HepG2 (cell line): ENCODE results near the gene MAN2B2. TPM values are rescaled to one million over a fixed set of nuclear protein-coding genes. Genes with fewer than 3 reads are reported as not detected.
A peak's percentile ranks its signal among the peaks of the same experiment; 100 is the strongest.

Source experiments
- ARNT2 ChIP-seq: sonication (generic); formaldehyde crosslinking; IDR thresholded peaks from 2 replicates; pipeline ENCODE4 v1.8.0; 2022; ENCODE audit warnings: mild to moderate bottlenecking, low read depth, missing genetic modification reagents, moderate library complexity
- ATF7-NPFF ChIP-seq: sonication (generic); formaldehyde crosslinking; IDR thresholded peaks from 2 replicates; pipeline ENCODE4 v1.8.1; 2023; ENCODE audit warnings: mild to moderate bottlenecking, low read depth, missing genetic modification reagents, moderate library complexity
- DRAP1 ChIP-seq: IDR thresholded peaks from 2 replicates; pipeline ENCODE4 v1.6.1; 2016; ENCODE audit warnings: missing genetic modification reagents, missing compliant biosample characterization
- FOXO1 ChIP-seq: sonication (generic); formaldehyde crosslinking; IDR thresholded peaks from 2 replicates; pipeline ENCODE4 v1.4.0; 2020; ENCODE audit warnings: missing genetic modification reagents
- FUBP1 ChIP-seq: sonication (generic); formaldehyde crosslinking; IDR thresholded peaks from 2 replicates; pipeline ENCODE4 v1.5.1; 2020; ENCODE audit warnings: missing genetic modification reagents, mild to moderate bottlenecking, borderline replicate concordance
- KAT8 ChIP-seq: IDR thresholded peaks from 2 replicates; pipeline ENCODE4 v1.6.1; 2016; ENCODE audit warnings: missing genetic modification reagents, missing compliant biosample characterization
- MTA1 ChIP-seq: sonication (generic); formaldehyde crosslinking; IDR thresholded peaks from 2 replicates; pipeline ENCODE4 v1.4.0; 2020; ENCODE audit warnings: missing genetic modification reagents, mild to moderate bottlenecking, borderline replicate concordance
- MTERF4 ChIP-seq: sonication (generic); formaldehyde crosslinking; IDR thresholded peaks from 2 replicates; pipeline ENCODE4 v1.8.0; 2023; ENCODE audit warnings: mild to moderate bottlenecking, missing genetic modification reagents
- PCBP1 ChIP-seq: fragments of 200-400 bp; formaldehyde crosslinking; IDR thresholded peaks from 2 replicates; pipeline ENCODE4 v1.6.1; 2017; ENCODE audit warnings: mild to moderate bottlenecking, low read depth, low read length, borderline replicate concordance
- PHB2 ChIP-seq: fragments of 450-650 bp; IDR thresholded peaks from 2 replicates; pipeline ENCODE4 v1.6.1; 2018; ENCODE audit not compliant: partially characterized antibody
- PITX1 ChIP-seq: sonication (generic); formaldehyde crosslinking; IDR thresholded peaks from 2 replicates; pipeline ENCODE4 v1.5.1; 2020; ENCODE audit warnings: mild to moderate bottlenecking, missing genetic modification reagents
- RCOR2 ChIP-seq: IDR thresholded peaks from 2 replicates; pipeline ENCODE4 v1.6.1; 2016; ENCODE audit warnings: missing biosample characterization, missing genetic modification reagents
- TSC22D2 ChIP-seq: sonication (generic); formaldehyde crosslinking; IDR thresholded peaks from 2 replicates; pipeline ENCODE4 v1.5.1; 2020; ENCODE audit warnings: missing genetic modification reagents, mild to moderate bottlenecking, borderline replicate concordance
- ZBTB2 ChIP-seq: sonication (generic); formaldehyde crosslinking; IDR thresholded peaks from 2 replicates; pipeline ENCODE4 v1.8.0; 2022; ENCODE audit warnings: low read depth, missing genetic modification reagents
- ZBTB38 ChIP-seq: sonication (generic); formaldehyde crosslinking; IDR thresholded peaks from 2 replicates; pipeline ENCODE4 v1.5.1; 2020; ENCODE audit warnings: mild to moderate bottlenecking, missing genetic modification reagents
- ZNF20 ChIP-seq: sonication (generic); formaldehyde crosslinking; IDR thresholded peaks from 2 replicates; pipeline ENCODE4 v1.4.0; 2020; ENCODE audit warnings: mild to moderate bottlenecking, moderate library complexity, missing genetic modification reagents
- ZNF205 ChIP-seq: IDR thresholded peaks from 2 replicates; pipeline ENCODE4 v1.6.1; 2018; ENCODE audit warnings: missing biosample characterization, missing genetic modification reagents
- ZNF234 ChIP-seq: sonication (generic); formaldehyde crosslinking; conservative IDR thresholded peaks from 2 replicates; pipeline ENCODE4 v1.5.1; 2020; ENCODE audit warnings: mild to moderate bottlenecking, missing genetic modification reagents
- ZNF280B ChIP-seq: sonication (generic); formaldehyde crosslinking; IDR thresholded peaks from 2 replicates; pipeline ENCODE4 v1.5.0; 2020; ENCODE audit warnings: missing genetic modification reagents, mild to moderate bottlenecking, borderline replicate concordance
- ZNF30 ChIP-seq: sonication (generic); formaldehyde crosslinking; IDR thresholded peaks from 2 replicates; pipeline ENCODE4 v1.5.0; 2020; ENCODE audit warnings: mild to moderate bottlenecking, missing genetic modification reagents
- ZNF468 ChIP-seq: sonication (generic); formaldehyde crosslinking; IDR thresholded peaks from 2 replicates; pipeline ENCODE4 v1.8.0; 2022; ENCODE audit warnings: mild to moderate bottlenecking, moderate library complexity, missing genetic modification reagents
- ZNF503 ChIP-seq: sonication (generic); formaldehyde crosslinking; IDR thresholded peaks from 2 replicates; pipeline ENCODE4 v1.4.0; 2020; ENCODE audit warnings: missing genetic modification reagents
- polyA plus RNA-seq, 8 experiments: library from polyadenylated mRNA; depleted of rRNA in 3 of 8; stranded (reverse) in 7 of 8; unstranded in 1 of 8; fragments of >200 nt; fragmentation: Illumina TruSeq in 4 of 8; extraction: Trizol in 4 of 8; gene quantifications; 2 replicates each; pipeline versions ENCODE4 v1.2.1 to v1.2.3, GENCODE V29; 2011 to 2016; ENCODE audit warnings: low read depth in 4 of 8, missing spikeins in 1 of 8, mixed read lengths in 1 of 8; ENCODE audit not compliant: insufficient read depth in 1 of 8
- total RNA-seq, 5 experiments: library from RNA; depleted of rRNA; stranded (reverse); fragments of >200 nt; fragmentation: Illumina TruSeq; extraction: Trizol; gene quantifications; 2 replicates each; pipeline ENCODE4 v1.2.3, GENCODE V29; 2016; ENCODE audit warnings: low read depth in 1 of 5

MAN2B2 gene
- total and polyA plus RNA-seq, 2 of the 13 experiments (the other 11 are each of a cell fraction or from before 2014, with no cell fraction given) = 4.8 to 5.4 TPM

GRCh38 chr4:6539009-6539764, 35.8 kb upstream of the MAN2B2 start (continued):
- no peak for TF ChIP-seq ZNF503 (CRISPR knock-in tag)
- TF ChIP-seq ZNF280B (CRISPR knock-in tag) = no peak
- no peak for TF ChIP-seq ZBTB2 (CRISPR knock-in tag)
- TF ChIP-seq FUBP1 = no peak
- TF ChIP-seq DRAP1 (CRISPR knock-in tag) = no peak; the same call in 1 of the 2 replicates
- no peak for TF ChIP-seq ZNF234 (CRISPR knock-in tag)
- TF ChIP-seq FOXO1 (CRISPR knock-in tag) = peak; percentile 87
- TF ChIP-seq PITX1 (CRISPR knock-in tag) = no peak
- no peak for TF ChIP-seq ARNT2 (CRISPR knock-in tag)
- TF ChIP-seq RCOR2 (CRISPR knock-in tag) = peak; percentile 78
- no peak for TF ChIP-seq ZNF30 (CRISPR knock-in tag)
- TF ChIP-seq PHB2 = no peak
- no peak for TF ChIP-seq ZNF20
- TF ChIP-seq ZNF468 (CRISPR knock-in tag) = no peak
- no peak for TF ChIP-seq ATF7-NPFF
- TF ChIP-seq ZNF205 (CRISPR knock-in tag) = no peak
- no peak; the same call in 1 of the 2 replicates for TF ChIP-seq KAT8 (CRISPR knock-in tag)
- peak; percentile 27; the same call in 1 of the 2 replicates for TF ChIP-seq MTA1 (CRISPR knock-in tag)
- TF ChIP-seq TSC22D2 (CRISPR knock-in tag) = 0 out of 2 replicates have a peak, but pooled peaks have one; percentile 37
- no peak for TF ChIP-seq MTERF4
- no peak for TF ChIP-seq PCBP1
- no peak for TF ChIP-seq ZBTB38 (CRISPR knock-in tag)
